ENCODE measurements around the gene GCAT.

GCAT gene

GRCh38 chr22:37771081-37771480 is 36.7 kb upstream of the GCAT start:
- no peak for TF ChIP-seq CTCF (IDR thresholded peaks at IDR 0.05; ENCODE audit: insufficient read depth, low read length, missing control alignments)
- no peak overlapping the region for H3K4me3 ChIP-seq (ENCODE audit: low read depth, low read length)
- ChIA-PET CTCF (interaction anchor here (1.0 to 1.5 kb wide), 2 partner anchors 10 to 11 kb away, joined by 3 read pairs; no protein-coding TSS in a partner anchor), POLR2A (no interaction called here)
- no peak for DNase-seq (ENCODE audit: low read depth, low spot score)

- H3K4me3 ChIP-seq (ENCODE audit: low read depth, low read length) = no peak overlapping the region
- POLR2A ChIA-PET = no interaction called here
- no peak for DNase-seq (ENCODE audit: low read depth, low spot score)
- CTCF ChIA-PET = interaction anchor here (1.5 to 1.7 kb wide), 2 partner anchors 10 to 11 kb away, joined by 3 to 4 read pairs; no protein-coding TSS in a partner anchor
- no peak for TF ChIP-seq CTCF (IDR thresholded peaks at IDR 0.05; ENCODE audit: insufficient read depth, low read length, missing control alignments)
Measured at GRCh38 chr22:37771702-37772427, 35.9 kb upstream of the GCAT start.

- ChIA-PET POLR2A (no interaction called here), CTCF (interaction anchor here (4.5 kb wide), 1 partner anchor 18 kb away, joined by 13 read pairs; no protein-coding TSS in a partner anchor)
Measured at GRCh38 chr22:37774728-37775127, 33.0 kb upstream of the GCAT start.

GRCh38 chr22:37775785-37776638 is 31.7 kb upstream of the GCAT start:
- ChIA-PET CTCF (interaction anchor here (0.8 to 4.5 kb wide), 6 partner anchors 8 to 168 kb away, joined by 3 to 13 read pairs (median 4); partner anchors contain the start of gene GGA1), POLR2A (interaction anchor here (0.7 to 1.0 kb wide), 4 partner anchors 10 to 29 kb away, joined by 3 read pairs; a partner anchor contains a TSS)

More at GRCh38 chr22:37774728-37775127, 33.0 kb upstream of the GCAT start:
- DNase-seq (ENCODE audit: low read depth, low spot score) = no peak
- TF ChIP-seq CTCF (IDR thresholded peaks at IDR 0.05; ENCODE audit: insufficient read depth, low read length, missing control alignments) = no peak
- H3K4me3 ChIP-seq (ENCODE audit: low read depth, low read length) = no peak overlapping the region

GRCh38 chr22:37776639-37777005 is 31.1 kb upstream of the GCAT start:
- no peak for DNase-seq (ENCODE audit: low read depth, low spot score)
- ChIA-PET CTCF (interaction anchor here (0.8 to 4.5 kb wide), 6 partner anchors 8 to 169 kb away, joined by 3 to 13 read pairs (median 4); partner anchors contain the start of gene GGA1), POLR2A (interaction anchor here (0.5 to 1.0 kb wide), 3 partner anchors 19 to 46 kb away, joined by 3 to 5 read pairs (median 4); a partner anchor contains a TSS)
- H3K4me3 ChIP-seq (ENCODE audit: low read depth, low read length) = no peak overlapping the region
- no peak for TF ChIP-seq CTCF (IDR thresholded peaks at IDR 0.05; ENCODE audit: insufficient read depth, low read length, missing control alignments)

More at GRCh38 chr22:37775785-37776638, 31.7 kb upstream of the GCAT start:
- DNase-seq (ENCODE audit: low read depth, low spot score) = no peak
- TF ChIP-seq CTCF (IDR thresholded peaks at IDR 0.05; ENCODE audit: insufficient read depth, low read length, missing control alignments) = no peak
- no peak overlapping the region for H3K4me3 ChIP-seq (ENCODE audit: low read depth, low read length)
